Measurements from ENCODE around the gene STXBP2. TPM values are rescaled to one million over a fixed set of nuclear protein-coding genes. Genes with fewer than 3 reads are reported as not detected.

The STXBP2 gene
- total RNA-seq, 4 donors from 2014 or later = 117 to 245 (median 199) TPM

GRCh38 chr19:7597689-7598088 is 39.2 kb upstream of the STXBP2 start:
- Histone ChIP-seq H3K36me3 (no peaks in the 10 kb centered on the region), H3K27ac (no peak overlapping the region), H3K9me3 (no peaks in the 10 kb centered on the region), H3K27me3 (peaks cover 0 to 7% of the 10 kb centered on the region in 2 donors), H3K4me3 (peak overlapping the region in 1 of 4 donors; percentile 66), H3K4me1 (peaks cover 0 to 9% (median 4%) of the 10 kb centered on the region in 4 donors)
- no peak for DNase-seq
- no peak for TF ChIP-seq POLR2A (IDR thresholded peaks at IDR 0.05)
- TF ChIP-seq, protein P1, sequence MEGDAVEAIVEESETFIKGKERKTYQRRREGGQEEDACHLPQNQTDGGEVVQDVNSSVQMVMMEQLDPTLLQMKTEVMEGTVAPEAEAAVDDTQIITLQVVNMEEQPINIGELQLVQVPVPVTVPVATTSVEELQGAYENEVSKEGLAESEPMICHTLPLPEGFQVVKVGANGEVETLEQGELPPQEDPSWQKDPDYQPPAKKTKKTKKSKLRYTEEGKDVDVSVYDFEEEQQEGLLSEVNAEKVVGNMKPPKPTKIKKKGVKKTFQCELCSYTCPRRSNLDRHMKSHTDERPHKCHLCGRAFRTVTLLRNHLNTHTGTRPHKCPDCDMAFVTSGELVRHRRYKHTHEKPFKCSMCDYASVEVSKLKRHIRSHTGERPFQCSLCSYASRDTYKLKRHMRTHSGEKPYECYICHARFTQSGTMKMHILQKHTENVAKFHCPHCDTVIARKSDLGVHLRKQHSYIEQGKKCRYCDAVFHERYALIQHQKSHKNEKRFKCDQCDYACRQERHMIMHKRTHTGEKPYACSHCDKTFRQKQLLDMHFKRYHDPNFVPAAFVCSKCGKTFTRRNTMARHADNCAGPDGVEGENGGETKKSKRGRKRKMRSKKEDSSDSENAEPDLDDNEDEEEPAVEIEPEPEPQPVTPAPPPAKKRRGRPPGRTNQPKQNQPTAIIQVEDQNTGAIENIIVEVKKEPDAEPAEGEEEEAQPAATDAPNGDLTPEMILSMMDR (IDR thresholded peaks at IDR 0.05) = no peak

DNA sequence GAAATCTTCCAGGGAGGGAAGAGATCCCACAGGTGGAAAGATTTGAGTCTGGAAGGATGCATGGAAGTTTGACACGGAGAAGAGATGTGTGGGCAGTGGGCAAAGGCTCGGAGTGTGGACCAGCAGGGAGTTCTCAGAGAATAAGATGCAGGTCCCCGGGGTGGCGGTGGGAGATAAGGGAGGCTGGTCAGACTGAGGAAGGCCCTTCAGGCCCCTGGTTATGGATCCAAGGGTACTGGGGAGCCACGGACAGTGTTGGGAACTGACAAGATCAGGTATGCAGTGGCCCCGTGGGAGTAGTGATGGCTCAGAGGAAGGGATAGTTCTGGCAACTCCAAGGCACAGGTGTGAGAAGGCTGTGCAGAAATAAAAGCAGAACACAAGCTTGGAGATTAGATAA is 38.7 kb upstream of the STXBP2 start:
- H3K27ac ChIP-seq = no peak overlapping the region
- H3K27me3 ChIP-seq = peaks cover 0 to 7% of the 10 kb centered on the region in 2 donors
- no peaks in the 10 kb centered on the region for H3K9me3 ChIP-seq
- H3K4me1 ChIP-seq = peaks cover 0 to 9% (median 4%) of the 10 kb centered on the region in 4 donors
- no peak overlapping the region for H3K4me3 ChIP-seq
- H3K36me3 ChIP-seq = no peaks in the 10 kb centered on the region
- no peak for DNase-seq
- TF ChIP-seq, protein P1 (IDR thresholded peaks at IDR 0.05) = no peak
- no peak for TF ChIP-seq POLR2A (IDR thresholded peaks at IDR 0.05)

DNA sequence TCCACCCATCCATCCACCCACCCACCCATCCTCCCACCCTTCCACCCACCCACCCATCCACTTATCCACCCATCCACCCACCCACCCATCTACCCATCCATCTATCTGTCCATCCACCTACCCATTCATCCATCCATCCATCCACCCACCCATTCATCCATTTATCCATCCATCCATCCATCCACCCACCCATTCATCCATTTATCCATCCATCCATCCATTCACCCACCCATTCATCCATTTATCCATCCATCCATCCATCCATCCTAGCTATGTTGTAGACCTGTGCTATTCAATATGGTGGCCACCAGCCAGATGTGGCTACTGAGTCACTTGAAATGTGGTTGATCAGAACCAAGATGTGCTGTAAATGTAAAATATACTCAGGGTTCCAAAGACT is 36.2 kb upstream of the STXBP2 start:
- H3K9me3 ChIP-seq = no peaks in the 10 kb centered on the region
- TF ChIP-seq, protein P1 (IDR thresholded peaks at IDR 0.05) = no peak
- no peak for TF ChIP-seq POLR2A (IDR thresholded peaks at IDR 0.05)
- no peak for DNase-seq
- H3K27me3 ChIP-seq = peaks cover 0 to 7% of the 10 kb centered on the region in 2 donors
- peaks cover 0 to 9% (median 4%) of the 10 kb centered on the region in 4 donors for H3K4me1 ChIP-seq
- peaks cover 0 to 6% (median 0%) of the 10 kb centered on the region in 3 donors for H3K36me3 ChIP-seq
- no peak overlapping the region for H3K27ac ChIP-seq
- no peak overlapping the region for H3K4me3 ChIP-seq

- Histone ChIP-seq H3K4me1 (no peaks in the 10 kb centered on the region), H3K4me3 (no peak overlapping the region), H3K36me3 (peaks cover 0 to 12% (median 0%) of the 10 kb centered on the region in 3 donors), H3K9me3 (no peaks in the 10 kb centered on the region), H3K27me3 (no peaks in the 10 kb centered on the region), H3K27ac (no peak overlapping the region)
- TF ChIP-seq, protein P1 (IDR thresholded peaks at IDR 0.05) = no peak
- no peak for TF ChIP-seq POLR2A (IDR thresholded peaks at IDR 0.05)
- no peak for DNase-seq
Measured at GRCh38 chr19:7602240-7602934, 34.5 kb upstream of the STXBP2 start.

- no peaks in the 10 kb centered on the region for H3K27me3 ChIP-seq
- no peaks in the 10 kb centered on the region for H3K4me1 ChIP-seq
- H3K36me3 ChIP-seq = peaks cover 0 to 18% (median 0%) of the 10 kb centered on the region in 3 donors
- H3K9me3 ChIP-seq = no peaks in the 10 kb centered on the region
- H3K4me3 ChIP-seq = no peak overlapping the region
- H3K27ac ChIP-seq = no peak overlapping the region
- no peak for DNase-seq
- no peak for TF ChIP-seq POLR2A (IDR thresholded peaks at IDR 0.05)
- TF ChIP-seq, protein P1 (IDR thresholded peaks at IDR 0.05) = no peak
Measured at GRCh38 chr19:7602935-7603497, 33.9 kb upstream of the STXBP2 start.
